CD14-positive monocyte (primary cell): Measurements from ENCODE around the gene UPP1. TPM values are rescaled to one million over a fixed set of nuclear protein-coding genes. Genes with fewer than 3 reads are reported as not detected.

Experiments used
- DNase-seq, 3 donors: peaks; one replicate each; pipeline ENCODE4 v3.0.0-alpha.2; 2011 to 2022
- H2AFZ ChIP-seq: 2 replicates; pipeline ENCODE4 v1.6.0; 2012; ENCODE audit warnings: mild to moderate bottlenecking, low read depth, low read length, inconsistent platforms; ENCODE audit not compliant: insufficient read depth, poor library complexity, severe bottlenecking
- H3K27ac ChIP-seq, 2 donors: 1 replicate in 1 of 2; 2 replicates in 1 of 2; pipeline ENCODE4 v1.5.1; 2012 to 2013; ENCODE audit warnings: low read length in 2 of 2, control low read depth in 1 of 2, inconsistent platforms in 1 of 2, low read depth in 1 of 2, mild to moderate bottlenecking in 1 of 2
- H3K27me3 ChIP-seq, 2 donors: one replicate each; pipeline versions ENCODE4 v1.6.0 to v1.6.1; 2011 to 2013; ENCODE audit warnings: low read length in 2 of 2; ENCODE audit not compliant: control insufficient read depth in 2 of 2, insufficient read depth in 2 of 2
- H3K36me3 ChIP-seq, 2 donors: replicated peaks in 1 of 2; 1 replicate in 1 of 2; 2 replicates in 1 of 2; pipeline versions ENCODE4 v1.5.1 to v1.6.1; 2012 to 2013; ENCODE audit warnings: low read length in 2 of 2, control low read depth in 1 of 2, inconsistent platforms in 1 of 2, mild to moderate bottlenecking in 1 of 2; ENCODE audit not compliant: insufficient read depth in 2 of 2, control insufficient read depth in 1 of 2
- H3K4me1 ChIP-seq, 2 donors: 1 replicate in 1 of 2; 2 replicates in 1 of 2; pipeline versions ENCODE4 v1.5.1 to v1.6.1; 2012 to 2013; ENCODE audit warnings: low read length in 2 of 2, control low read depth in 1 of 2, inconsistent platforms in 1 of 2, mild to moderate bottlenecking in 1 of 2, moderate library complexity in 1 of 2; ENCODE audit not compliant: insufficient read depth in 2 of 2, control insufficient read depth in 1 of 2
- H3K4me2 ChIP-seq: replicated peaks from 2 replicates; pipeline ENCODE3; 2012; ENCODE audit warnings: low read length, moderate library complexity, mild to moderate bottlenecking; ENCODE audit not compliant: poor library complexity, severe bottlenecking; ENCODE audit errors: extremely low read depth
- H3K4me3 ChIP-seq, 3 experiments: fragments of 200-600 bp in 1 of 3; sonication (generic) in 1 of 3; replicated peaks in 1 of 3; 1 replicate in 2 of 3; 2 replicates in 1 of 3; pipeline ENCODE4 v1.5.1; 2011 to 2013; ENCODE audit warnings: low read length in 3 of 3, mild to moderate bottlenecking in 3 of 3, control low read depth in 2 of 3, low read depth in 2 of 3, inconsistent platforms in 1 of 3, moderate library complexity in 1 of 3
- H3K79me2 ChIP-seq: 2 replicates; pipeline ENCODE4 v1.6.0; 2012; ENCODE audit warnings: mild to moderate bottlenecking, control low read depth, inconsistent platforms, low read length, moderate library complexity; ENCODE audit not compliant: insufficient read depth
- H3K9ac ChIP-seq: 2 replicates; pipeline ENCODE4 v1.6.0; 2017; ENCODE audit warnings: low read length, mild to moderate bottlenecking; ENCODE audit not compliant: insufficient read depth, poor library complexity, severe bottlenecking
- H3K9me3 ChIP-seq, 2 donors: replicated peaks in 1 of 2; 1 replicate in 1 of 2; 2 replicates in 1 of 2; pipeline versions ENCODE4 v1.5.1 to v1.6.1; 2012 to 2013; ENCODE audit warnings: low read length in 2 of 2, control low read depth in 1 of 2; ENCODE audit not compliant: control insufficient read depth in 1 of 2, insufficient read depth in 1 of 2
- H4K20me1 ChIP-seq: 2 replicates; pipeline ENCODE4 v1.6.0; 2012; ENCODE audit warnings: mild to moderate bottlenecking, low read length, control low read depth, moderate library complexity; ENCODE audit not compliant: insufficient read depth
- H3K27ac Mint-ChIP-seq, 7 donors: one replicate each; pipeline ENCODE4 v1.8.0; 2020; ENCODE audit warnings: mild to moderate bottlenecking in 7 of 7, mixed read lengths in 7 of 7, moderate library complexity in 6 of 7, inconsistent platforms in 2 of 7
- H3K27me3 Mint-ChIP-seq, 3 donors: one replicate each; pipeline ENCODE4 v1.8.0; 2021 to 2022; ENCODE audit warnings: low read depth in 3 of 3, mild to moderate bottlenecking in 3 of 3, mixed read lengths in 3 of 3, moderate library complexity in 3 of 3, inconsistent platforms in 1 of 3
- H3K36me3 Mint-ChIP-seq, 2 donors: one replicate each; pipeline ENCODE4 v1.8.0; 2020; ENCODE audit warnings: mixed read lengths in 2 of 2, inconsistent platforms in 1 of 2, mild to moderate bottlenecking in 1 of 2
- H3K4me1 Mint-ChIP-seq: one replicate; pipeline ENCODE4 v1.8.0; 2020; ENCODE audit warnings: mild to moderate bottlenecking, mixed read lengths
- H3K4me3 Mint-ChIP-seq, 2 donors: one replicate each; pipeline ENCODE4 v1.8.0; 2020; ENCODE audit warnings: mild to moderate bottlenecking in 2 of 2, mixed read lengths in 2 of 2, moderate library complexity in 1 of 2
- H3K9me3 Mint-ChIP-seq, 7 donors: one replicate each; pipeline ENCODE4 v1.8.0; 2020 to 2022; ENCODE audit warnings: mixed read lengths in 7 of 7, mild to moderate bottlenecking in 6 of 7, moderate library complexity in 6 of 7, inconsistent platforms in 2 of 7
- CTCF ChIP-seq: fragments of 200-600 bp; IDR thresholded peaks from one replicate; pipeline ENCODE4 v1.8.0; 2022; ENCODE audit warnings: antibody characterized with exemption, mild to moderate bottlenecking
- WGBS: methylation state at CpG from one replicate; pipeline ENCODE4 v1.1.5; 2013; ENCODE audit warnings: missing lambda C conversion rate; ENCODE audit not compliant: insufficient coverage; 5-methylcytosine and 5-hydroxymethylcytosine counted together
- intact Hi-C, 2 donors: fragments of 100-400 bp; cut with micrococcal nuclease; formaldehyde crosslinking; loops; one replicate each; pipeline versions ENCODE4 v1.15.0 to v1.15.1; 2023
- polyA plus RNA-seq, 3 donors: library from polyadenylated mRNA; depleted of rRNA in 1 of 3; unstranded in 2 of 3; stranded (reverse) in 1 of 3; fragments of 300-500 nt in 2 of 3; fragments of >200 nt in 1 of 3; fragmentation: Illumina TruSeq in 2 of 3; gene quantifications; 1 replicate in 2 of 3; 2 replicates in 1 of 3; pipeline ENCODE4 v1.2.3, GENCODE V29; 2012 to 2021

Gene UPP1
- polyA plus RNA-seq, 3 donors = 109 to 212 (median 129) TPM

DNA sequence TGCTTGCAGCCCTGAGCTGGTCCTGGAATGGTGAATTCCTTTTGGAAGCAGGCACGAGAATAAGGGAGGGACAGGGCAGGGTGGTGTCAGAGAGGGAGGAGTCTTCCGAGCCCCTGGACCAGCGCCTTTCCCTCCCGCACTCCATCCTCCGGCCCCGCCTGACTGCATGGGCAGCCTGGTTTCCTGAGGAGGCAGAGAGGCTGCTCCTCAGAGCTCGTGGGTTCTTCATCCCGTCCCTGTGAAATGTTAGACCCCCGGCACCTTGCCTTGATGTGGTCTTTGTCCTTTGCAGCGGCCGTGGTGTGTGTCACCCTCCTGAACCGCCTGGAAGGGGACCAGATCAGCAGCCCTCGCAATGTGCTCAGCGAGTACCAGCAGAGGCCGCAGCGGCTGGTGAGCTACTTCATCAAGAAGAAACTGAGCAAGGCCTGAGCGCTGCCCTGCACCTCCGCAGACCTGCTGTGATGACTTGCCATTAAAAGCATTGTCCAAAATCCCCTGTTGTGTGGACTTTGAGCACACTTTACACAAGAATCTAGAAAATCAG, 18.9 kb downstream of the UPP1 start:
- peaks cover 6% of the 10 kb centered on the region for H3K4me1 Mint-ChIP-seq
- Histone ChIP-seq H3K79me2 (peaks cover 4% of the 10 kb centered on the region), H3K4me2 (no peak overlapping the region), H3K9me3 (no peaks in the 10 kb centered on the region), H3K27ac (no peak overlapping the region), H3K27me3 (no peaks in the 10 kb centered on the region), H2AFZ (no peak overlapping the region), H3K9ac (no peak overlapping the region), H3K36me3 (peaks cover 61 to 65% of the 10 kb centered on the region in 2 donors), H4K20me1 (peaks cover 58% of the 10 kb centered on the region), H3K4me1 (no peaks in the 10 kb centered on the region), H3K4me3 (no peak overlapping the region)
- DNase-seq = no peak
- intact Hi-C loops = loop anchor here (5.0 kb wide), 3 partner anchors 36 to 116 kb away; partner anchors contain the start of gene C7orf57 (in 1 of the 2)
- no peaks in the 10 kb centered on the region for H3K9me3 Mint-ChIP-seq
- 95% methylated on average over 18 of the region's 18 CpGs for WGBS
- H3K27me3 Mint-ChIP-seq = peaks cover 0 to 1% (median 0%) of the 10 kb centered on the region in 3 donors
- H3K4me3 Mint-ChIP-seq = no peak overlapping the region
- H3K27ac Mint-ChIP-seq = peak overlapping the region in 2 of 7 donors; percentile 49 to 74
- no peak for TF ChIP-seq CTCF
- peaks cover 63 to 69% of the 10 kb centered on the region in 2 donors for H3K36me3 Mint-ChIP-seq

DNA sequence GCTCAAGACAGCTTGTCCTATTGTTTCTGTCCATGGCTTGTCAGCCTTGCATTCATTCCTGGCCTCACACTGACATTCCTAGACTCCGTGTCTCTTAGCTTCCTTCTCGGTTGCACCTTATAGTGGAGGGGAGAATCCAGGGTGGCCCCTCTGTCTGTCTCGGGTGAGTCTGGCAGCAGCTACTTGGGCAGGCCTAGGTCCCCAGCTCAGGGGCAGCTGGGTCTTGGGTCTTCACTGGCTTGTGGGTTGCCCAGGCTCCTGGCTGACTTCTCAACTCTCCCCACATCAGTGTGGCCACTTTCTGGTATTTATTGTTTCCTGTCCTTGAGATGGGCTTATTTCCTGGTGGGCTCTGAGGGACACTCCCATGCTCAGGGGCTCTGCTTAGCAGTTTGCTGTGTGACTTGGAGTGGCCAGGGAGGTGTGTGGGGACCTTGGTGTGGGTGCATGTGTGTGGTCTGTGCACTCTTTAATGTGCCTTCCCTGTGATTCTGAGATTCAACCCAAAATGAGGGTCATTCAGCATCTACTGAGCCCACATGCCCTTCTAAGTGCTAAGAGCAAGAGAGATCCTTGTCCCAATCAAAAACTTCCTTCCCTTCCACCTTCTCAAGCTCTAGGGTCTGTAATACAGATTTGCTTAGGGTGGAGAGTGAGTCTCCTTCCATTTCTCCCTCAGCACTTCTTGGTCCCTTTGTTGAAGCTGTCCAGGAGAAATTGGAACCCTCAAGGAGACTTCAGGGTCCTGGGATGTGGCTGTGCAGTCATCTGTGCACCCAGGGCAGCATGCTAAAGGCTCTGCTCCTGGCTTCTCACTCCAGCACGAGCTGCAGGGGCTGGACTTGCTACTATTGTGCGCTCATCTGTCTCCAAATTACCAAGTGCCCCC, 20.1 kb downstream of the UPP1 start:
- TF ChIP-seq CTCF = no peak
- 100% methylated on average over 2 of the region's 5 CpGs for WGBS
- H3K4me2 ChIP-seq = no peak overlapping the region
- peaks cover 50 to 53% of the 10 kb centered on the region in 2 donors for H3K36me3 ChIP-seq
- H3K79me2 ChIP-seq = no peaks in the 10 kb centered on the region
- Mint-ChIP-seq H3K4me3 (no peak overlapping the region), H3K27me3 (peaks cover 0 to 1% (median 0%) of the 10 kb centered on the region in 3 donors), H3K9me3 (no peaks in the 10 kb centered on the region), H3K27ac (peak overlapping the region; percentile 69 to 89 (median 77)), H3K4me1 (peaks cover 6% of the 10 kb centered on the region), H3K36me3 (peaks cover 51 to 57% of the 10 kb centered on the region in 2 donors)
- DNase-seq = no peak
- H3K4me1 ChIP-seq = no peaks in the 10 kb centered on the region
- H3K27ac ChIP-seq = peak overlapping the region in 1 of 2 donors; percentile 61
- H2AFZ ChIP-seq = no peak overlapping the region
- H3K4me3 ChIP-seq = no peak overlapping the region
- peaks cover 47% of the 10 kb centered on the region for H4K20me1 ChIP-seq
- intact Hi-C loops = loop anchor here (5.0 kb wide), 3 partner anchors 37 to 117 kb away; partner anchors contain the start of gene C7orf57 (in 1 of the 2)
- H3K27me3 ChIP-seq = no peaks in the 10 kb centered on the region
- no peaks in the 10 kb centered on the region for H3K9me3 ChIP-seq
- no peak overlapping the region for H3K9ac ChIP-seq
